Activated T-cell treated with anti-CD3 and anti-CD28 coated beads for 48 hours (primary cell): ENCODE data around the gene NAP1L3.
A peak's percentile ranks its signal among the peaks of the same experiment; 100 is the strongest.

Experiments used
- DNase-seq: peaks from one replicate; pipeline ENCODE4 v3.0.0-alpha.2; 2020; ENCODE audit warnings: low read depth

The NAP1L3 gene, protein sequence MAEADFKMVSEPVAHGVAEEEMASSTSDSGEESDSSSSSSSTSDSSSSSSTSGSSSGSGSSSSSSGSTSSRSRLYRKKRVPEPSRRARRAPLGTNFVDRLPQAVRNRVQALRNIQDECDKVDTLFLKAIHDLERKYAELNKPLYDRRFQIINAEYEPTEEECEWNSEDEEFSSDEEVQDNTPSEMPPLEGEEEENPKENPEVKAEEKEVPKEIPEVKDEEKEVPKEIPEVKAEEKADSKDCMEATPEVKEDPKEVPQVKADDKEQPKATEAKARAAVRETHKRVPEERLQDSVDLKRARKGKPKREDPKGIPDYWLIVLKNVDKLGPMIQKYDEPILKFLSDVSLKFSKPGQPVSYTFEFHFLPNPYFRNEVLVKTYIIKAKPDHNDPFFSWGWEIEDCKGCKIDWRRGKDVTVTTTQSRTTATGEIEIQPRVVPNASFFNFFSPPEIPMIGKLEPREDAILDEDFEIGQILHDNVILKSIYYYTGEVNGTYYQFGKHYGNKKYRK

DNA sequence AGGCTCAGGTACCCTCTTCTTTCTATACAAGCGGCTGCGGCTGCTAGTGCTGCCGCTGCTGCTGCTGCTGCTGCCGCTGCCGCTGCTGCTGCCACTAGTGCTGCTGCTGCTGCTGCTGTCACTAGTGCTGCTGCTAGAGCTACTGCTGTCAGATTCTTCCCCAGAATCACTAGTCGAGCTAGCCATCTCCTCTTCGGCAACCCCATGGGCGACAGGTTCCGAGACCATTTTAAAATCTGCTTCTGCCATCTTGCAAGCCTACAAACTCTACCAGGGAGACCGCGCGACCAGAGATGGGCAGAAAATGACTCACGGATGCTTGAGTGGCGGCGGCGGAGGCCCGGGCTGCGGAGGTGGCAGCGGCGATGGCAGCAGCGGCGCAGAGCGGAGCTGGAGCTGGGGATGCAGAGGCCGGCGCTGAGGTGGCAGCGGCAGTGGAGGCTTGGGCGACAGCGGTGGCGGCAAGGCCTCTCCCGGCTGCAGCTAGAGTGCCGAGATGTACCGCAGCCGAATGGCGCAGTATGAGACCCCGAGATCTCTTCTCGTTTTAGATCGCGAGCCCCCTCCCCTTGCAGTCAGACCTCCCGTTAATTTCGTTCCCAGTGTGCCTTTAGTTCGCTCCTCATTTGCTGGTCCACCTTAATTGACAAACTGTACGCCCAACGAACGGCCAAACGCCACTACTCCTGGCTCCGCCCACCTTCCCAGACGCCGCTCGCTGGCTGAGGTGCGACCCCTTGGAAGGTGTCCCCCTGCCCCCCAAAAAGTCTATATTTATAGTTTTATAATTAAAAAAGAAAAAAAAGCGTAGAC lies at the start of gene NAP1L3:
Gene NAP1L3, minus strand, starts transcription at position 523 of the 813 bp plus-strand sequence. Its CDS starts 274 bp downstream, at position 249.
- peak; percentile 54 for DNase-seq

DNA sequence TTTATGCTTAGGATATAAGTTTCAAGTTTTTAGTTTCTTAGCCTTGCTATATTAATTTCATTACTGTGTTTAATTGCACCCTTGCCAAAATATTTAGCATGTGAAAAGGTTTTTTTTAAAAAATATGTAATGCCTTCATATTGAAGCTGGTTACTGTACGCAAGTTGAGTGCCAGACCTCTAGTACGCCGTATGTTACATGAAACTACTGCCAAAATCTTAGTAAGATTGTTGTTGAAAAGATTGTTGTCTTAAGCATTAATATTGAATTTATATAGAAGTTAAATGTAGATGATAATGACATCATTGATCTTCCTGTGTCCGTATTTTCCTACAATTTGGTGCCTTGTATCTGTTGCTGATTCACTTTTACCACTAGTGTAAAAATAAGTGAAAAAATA lies 37.7 kb upstream of the NAP1L3 start:
- no peak for DNase-seq

DNA sequence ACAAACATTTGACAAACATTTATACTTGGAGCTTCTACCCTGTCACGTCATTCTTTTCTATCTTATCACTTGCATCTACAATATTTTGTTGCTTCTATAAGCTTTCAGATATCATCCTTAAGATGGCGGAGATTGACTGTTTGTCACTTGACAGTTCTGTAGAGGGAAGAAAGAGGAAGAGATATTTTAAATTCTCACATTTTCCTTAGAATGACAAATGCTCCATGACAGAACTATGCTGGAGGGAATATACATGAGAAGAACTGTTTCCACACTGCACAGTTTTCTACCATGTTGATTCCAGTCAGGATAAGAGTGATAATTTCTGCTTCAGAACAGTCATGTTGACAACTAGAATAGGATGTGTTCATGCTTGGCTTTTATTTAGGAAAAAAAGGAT lies 30.3 kb upstream of the NAP1L3 start:
- DNase-seq, result no peak

DNA sequence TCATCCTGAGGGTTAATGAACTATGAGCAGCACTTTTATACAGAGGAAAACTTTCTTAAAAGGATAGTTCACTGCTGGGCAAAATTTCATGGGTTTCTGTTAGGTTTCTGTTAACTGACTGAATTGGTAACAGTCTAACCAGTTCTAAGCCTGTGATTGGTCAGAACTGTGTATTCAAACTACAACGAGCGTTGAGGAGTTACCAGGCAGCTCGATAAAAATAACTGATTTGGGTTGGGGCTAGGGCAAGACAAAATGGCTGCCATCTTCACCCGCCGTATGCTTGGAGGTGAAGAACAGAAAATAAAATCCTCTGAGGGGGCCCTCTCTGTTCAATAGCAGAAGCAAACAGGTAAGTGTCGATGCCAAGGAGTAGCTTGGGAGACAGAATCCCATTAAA lies 22.6 kb upstream of the NAP1L3 start:
- DNase-seq, result no peak

DNA sequence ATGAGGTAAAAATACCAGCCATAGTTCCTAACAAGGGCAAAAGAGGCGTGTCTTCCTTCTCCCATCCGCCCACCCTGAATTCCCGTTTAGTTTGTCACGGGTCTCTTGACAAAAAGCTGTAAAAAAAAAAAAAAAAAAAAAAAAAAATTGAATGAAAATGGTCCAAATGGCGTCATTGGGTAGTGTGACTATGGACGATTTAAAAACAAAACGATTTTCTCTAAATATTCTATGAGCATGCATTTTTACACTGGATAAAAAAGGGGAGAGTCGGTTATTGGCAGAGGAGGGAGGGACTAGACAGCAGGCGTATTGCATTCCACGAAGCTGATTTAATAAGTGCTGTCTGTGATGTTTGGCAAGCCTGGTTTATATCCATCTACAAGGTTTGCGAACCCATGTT lies 492 bp upstream of the NAP1L3 start, which contains the start of gene FAM133A:
Gene FAM133A, plus strand, starts transcription at position 338 of the 403 bp plus-strand sequence. CDS start 35,214 bp downstream, outside the sequence.
- no peak for DNase-seq

DNA sequence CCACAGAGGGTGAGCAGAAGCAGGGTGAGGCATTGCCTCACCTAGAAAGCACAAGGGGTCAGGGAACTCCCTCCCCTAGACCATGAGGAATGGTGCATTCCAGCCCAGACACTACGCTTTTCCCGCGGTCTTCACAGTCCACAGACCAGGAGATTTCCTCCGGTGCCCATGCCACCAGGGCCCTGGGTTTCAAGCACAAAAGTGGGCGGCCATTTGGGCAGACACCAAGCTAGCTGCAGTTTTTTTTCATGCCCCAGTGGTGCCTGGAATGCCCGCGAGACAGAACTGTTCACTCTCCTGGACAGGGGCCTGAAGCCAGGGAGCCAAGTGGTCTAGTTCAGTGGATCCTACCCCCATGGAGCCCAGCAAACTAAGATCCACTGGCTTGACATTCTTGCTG lies 12.8 kb downstream of the NAP1L3 start:
- DNase-seq, result no peak

DNA sequence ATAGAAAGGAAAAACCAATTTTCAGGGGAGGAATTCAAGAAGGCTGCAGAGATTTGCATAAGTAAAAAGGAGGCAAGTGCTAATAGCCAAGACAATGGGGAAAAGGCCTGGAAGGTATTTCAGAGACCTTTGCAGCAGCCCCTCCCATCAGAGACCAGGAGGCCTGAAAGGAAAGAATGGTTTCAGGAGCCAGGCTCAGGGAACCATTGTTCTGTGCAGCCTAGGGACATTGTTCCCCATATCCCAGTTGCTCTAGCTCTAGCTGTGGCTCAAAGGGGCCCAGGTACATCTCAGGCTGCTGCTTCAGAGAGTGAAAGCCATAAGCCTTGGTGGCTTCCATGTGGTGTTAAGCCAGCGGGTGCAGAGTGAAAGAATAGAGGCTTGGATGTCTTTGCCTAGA lies 24.0 kb downstream of the NAP1L3 start:
- DNase-seq, result no peak

DNA sequence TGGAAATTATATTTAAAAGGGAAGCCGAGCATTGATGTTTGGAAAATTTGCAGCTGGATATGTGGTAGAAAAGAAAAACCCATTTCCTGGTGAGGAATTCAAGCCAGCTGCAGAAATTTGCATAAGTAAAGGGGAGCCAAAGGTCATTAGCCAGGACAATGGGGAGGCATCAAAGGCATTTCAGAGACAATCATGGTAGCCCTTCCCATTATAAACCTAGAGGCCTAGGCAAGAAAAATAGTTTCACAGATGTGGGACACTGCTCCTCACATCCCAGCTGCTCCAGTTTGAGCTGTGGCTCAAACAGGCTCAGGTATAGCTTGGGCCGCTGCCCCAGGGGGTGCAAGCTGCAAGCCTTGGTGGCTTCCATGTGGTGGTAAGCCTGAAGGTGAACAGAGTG lies 35.8 kb downstream of the NAP1L3 start:
- DNase-seq, result no peak
